Fibroblast of lung (primary cell): Measurements from ENCODE around the gene RBM33.

ENCODE experiments used
- EZH2 ChIP-seq: IDR thresholded peaks from 2 replicates; pipeline ENCODE4 v1.5.1; 2012; ENCODE audit warnings: low read length, control low read depth, mild to moderate bottlenecking; ENCODE audit errors: missing control alignments
- TF ChIP-seq, protein P1 (sequence below), 2 donors: IDR thresholded peaks in 1 of 2; conservative IDR thresholded peaks in 1 of 2; 1 replicate in 1 of 2; 2 replicates in 1 of 2; pipeline ENCODE4 v1.5.1; 2011 to 2012; ENCODE audit warnings: low read length in 2 of 2, control low read depth in 1 of 2, inconsistent platforms in 1 of 2, low read depth in 1 of 2, mild to moderate bottlenecking in 1 of 2

DNA sequence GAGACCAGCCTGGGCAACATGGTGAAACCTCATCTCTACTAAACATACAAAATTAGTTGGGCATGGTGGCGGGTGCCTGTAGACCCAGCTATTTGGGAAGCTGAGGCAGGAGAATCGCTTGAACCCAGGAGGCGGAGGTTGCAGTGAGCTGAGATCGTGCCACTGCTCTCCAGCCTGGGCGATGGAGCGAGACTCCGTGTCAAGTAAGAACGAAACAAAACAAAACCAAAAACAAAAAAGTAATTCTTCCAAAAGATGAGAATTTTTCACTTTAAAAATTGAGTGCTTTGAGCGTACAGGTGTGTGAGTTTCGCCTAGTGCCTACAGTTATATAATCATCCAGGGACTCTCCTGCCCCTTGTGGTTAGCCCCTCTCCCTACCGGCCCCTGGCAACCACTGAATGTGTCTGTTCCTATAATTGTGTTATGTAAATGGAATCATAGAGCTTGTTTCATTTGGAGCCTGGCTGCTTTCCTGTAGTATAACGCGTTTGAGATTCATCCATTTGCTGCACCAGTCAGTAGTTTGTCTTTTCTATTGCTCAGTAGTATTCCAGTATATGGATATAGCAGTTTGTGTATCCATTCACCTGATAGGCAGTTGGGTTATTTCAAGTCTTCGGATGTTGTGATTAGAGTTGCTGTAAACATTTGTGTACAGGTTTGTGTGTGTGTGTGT lies 80.0 kb downstream of the RBM33 start:
- TF ChIP-seq, protein P1, sequence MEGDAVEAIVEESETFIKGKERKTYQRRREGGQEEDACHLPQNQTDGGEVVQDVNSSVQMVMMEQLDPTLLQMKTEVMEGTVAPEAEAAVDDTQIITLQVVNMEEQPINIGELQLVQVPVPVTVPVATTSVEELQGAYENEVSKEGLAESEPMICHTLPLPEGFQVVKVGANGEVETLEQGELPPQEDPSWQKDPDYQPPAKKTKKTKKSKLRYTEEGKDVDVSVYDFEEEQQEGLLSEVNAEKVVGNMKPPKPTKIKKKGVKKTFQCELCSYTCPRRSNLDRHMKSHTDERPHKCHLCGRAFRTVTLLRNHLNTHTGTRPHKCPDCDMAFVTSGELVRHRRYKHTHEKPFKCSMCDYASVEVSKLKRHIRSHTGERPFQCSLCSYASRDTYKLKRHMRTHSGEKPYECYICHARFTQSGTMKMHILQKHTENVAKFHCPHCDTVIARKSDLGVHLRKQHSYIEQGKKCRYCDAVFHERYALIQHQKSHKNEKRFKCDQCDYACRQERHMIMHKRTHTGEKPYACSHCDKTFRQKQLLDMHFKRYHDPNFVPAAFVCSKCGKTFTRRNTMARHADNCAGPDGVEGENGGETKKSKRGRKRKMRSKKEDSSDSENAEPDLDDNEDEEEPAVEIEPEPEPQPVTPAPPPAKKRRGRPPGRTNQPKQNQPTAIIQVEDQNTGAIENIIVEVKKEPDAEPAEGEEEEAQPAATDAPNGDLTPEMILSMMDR (conservative IDR thresholded peaks at IDR 0.05 in 1 of 2, IDR thresholded peaks at IDR 0.05 in 1 of 2; ENCODE audit: low read depth in 1 of 2, low read length in 2 of 2), result no peak
- no peak for TF ChIP-seq EZH2
